H1 (cell line): Measurements from ENCODE around the gene GNAI2. TPM values are rescaled to one million over a fixed set of nuclear protein-coding genes. Genes with fewer than 3 reads are reported as not detected.

Experiments used
- CTCF ChIA-PET: fragments of 300-600 bp; sonication (Branson Sonifier 250); formaldehyde crosslinking; loops from one replicate; lab custom pipeline; 2021; ENCODE audit not compliant: partially characterized antibody; lab: Charles Lee
- POLR2A ChIA-PET: fragments of 300-600 bp; sonication (Branson Sonifier 250); formaldehyde crosslinking; loops from one replicate; lab custom pipeline; 2021; ENCODE audit warnings: inconsistent platforms; ENCODE audit not compliant: partially characterized antibody; lab: Charles Lee
- DNase-seq, 2 experiments: peaks; one replicate each; pipeline versions ENCODE4 v3.0.0 to v3.0.0-alpha.2; 2010 to 2022; ENCODE audit warnings: low spot score in 2 of 2, low read depth in 1 of 2, mixed read lengths in 1 of 2
- FAIRE-seq: peaks from 2 replicates; lab custom pipeline; 2011; peaks lifted over from hg19 to GRCh38; lab: Jason Lieb, UNC
- H2AFZ ChIP-seq: 2 replicates; pipeline ENCODE4 v1.8.1; 2012; ENCODE audit warnings: low read length, inconsistent platforms
- H2AK5ac ChIP-seq: 2 replicates; pipeline ENCODE4 v1.6.1; 2013; ENCODE audit warnings: low read depth, low read length
- H2BK120ac ChIP-seq: replicated peaks from 2 replicates; pipeline ENCODE3; 2013; ENCODE audit warnings: low read depth, low read length, inconsistent platforms
- H2BK12ac ChIP-seq: 2 replicates; pipeline ENCODE4 v1.6.1; 2013; ENCODE audit warnings: low read depth, low read length
- H2BK15ac ChIP-seq: 2 replicates; pipeline ENCODE4 v1.6.1; 2013; ENCODE audit warnings: low read length
- H2BK20ac ChIP-seq: 2 replicates; pipeline ENCODE4 v1.6.1; 2013; ENCODE audit warnings: low read length
- H2BK5ac ChIP-seq: 2 replicates; pipeline ENCODE4 v1.6.1; 2013; ENCODE audit warnings: low read depth, low read length
- H3K14ac ChIP-seq: 2 replicates; pipeline ENCODE4 v1.6.1; 2013; ENCODE audit warnings: inconsistent platforms; ENCODE audit not compliant: insufficient read length
- H3K18ac ChIP-seq: 2 replicates; pipeline ENCODE4 v1.6.1; 2013; ENCODE audit warnings: low read length; ENCODE audit errors: extremely low read depth
- H3K23ac ChIP-seq: 2 replicates; pipeline ENCODE4 v1.6.1; 2013; ENCODE audit warnings: inconsistent platforms; ENCODE audit not compliant: insufficient read length
- H3K23me2 ChIP-seq: 2 replicates; pipeline ENCODE4 v1.6.1; 2013; ENCODE audit warnings: low read depth, low read length
- H3K27ac ChIP-seq: 2 replicates; pipeline ENCODE4 v1.6.1; 2011; ENCODE audit warnings: low read depth, low read length, inconsistent platforms
- H3K27me3 ChIP-seq, 4 experiments: replicated peaks in 1 of 4; 1 replicate in 1 of 4; 2 replicates in 3 of 4; pipeline versions ENCODE4 v1.6.1 to v1.8.1; 2011 to 2013; ENCODE audit warnings: low read length in 3 of 4, mild to moderate bottlenecking in 3 of 4, inconsistent platforms in 2 of 4, mixed read lengths in 2 of 4, moderate library complexity in 1 of 4; ENCODE audit not compliant: control insufficient read depth in 3 of 4, insufficient read depth in 3 of 4; ENCODE audit errors: extremely low read depth in 1 of 4
- H3K36me3 ChIP-seq, 4 experiments: 2 replicates each; pipeline versions ENCODE4 v1.6.1 to v1.8.1; 2011 to 2013; ENCODE audit warnings: mild to moderate bottlenecking in 4 of 4, low read length in 3 of 4, moderate library complexity in 2 of 4, control low read depth in 1 of 4, inconsistent platforms in 1 of 4; ENCODE audit not compliant: insufficient read depth in 4 of 4, control insufficient read depth in 2 of 4
- H3K4ac ChIP-seq: replicated peaks from 2 replicates; pipeline ENCODE3; 2013; ENCODE audit warnings: low read length, low read depth, mixed read lengths, inconsistent platforms; ENCODE audit not compliant: insufficient read length
- H3K4me1 ChIP-seq, 4 experiments: replicated peaks in 1 of 4; 1 replicate in 1 of 4; 2 replicates in 3 of 4; pipeline versions ENCODE4 v1.6.1 to v1.8.1; 2011 to 2013; ENCODE audit warnings: low read length in 3 of 4, inconsistent platforms in 2 of 4, mixed read lengths in 1 of 4; ENCODE audit not compliant: insufficient read depth in 4 of 4, control insufficient read depth in 3 of 4
- H3K4me2 ChIP-seq, 2 experiments: 2 replicates each; pipeline versions ENCODE4 v1.6.1 to v1.8.1; 2011 to 2013; ENCODE audit warnings: low read depth in 2 of 2, low read length in 2 of 2, control low read depth in 1 of 2, inconsistent platforms in 1 of 2, mild to moderate bottlenecking in 1 of 2; ENCODE audit not compliant: insufficient read depth in 1 of 2
- H3K4me3 ChIP-seq, 4 experiments: fragments of 200-600, 300-600 bp in 1 of 4; sonication (generic), shearing (Covaris generic), sonication (Bioruptor Twin) in 1 of 4; 2 replicates each; pipeline versions ENCODE4 v1.5.1 to v1.8.1; 2011 to 2016; ENCODE audit warnings: low read length in 4 of 4, low read depth in 3 of 4, control low read depth in 2 of 4, inconsistent platforms in 2 of 4, mild to moderate bottlenecking in 2 of 4, mixed read lengths in 1 of 4, moderate library complexity in 1 of 4; ENCODE audit not compliant: insufficient read depth in 2 of 4; ENCODE audit errors: extremely low read depth in 1 of 4
- H3K56ac ChIP-seq: replicated peaks from 2 replicates; pipeline ENCODE3; 2013; ENCODE audit warnings: low read depth, mild to moderate bottlenecking, mixed read lengths, low read length, inconsistent platforms; ENCODE audit not compliant: insufficient read length
- H3K79me1 ChIP-seq: 2 replicates; pipeline ENCODE4 v1.6.1; 2013; ENCODE audit warnings: low read depth, low read length, control low read depth
- H3K79me2 ChIP-seq, 2 experiments: 2 replicates each; pipeline versions ENCODE4 v1.6.1 to v1.8.1; 2012 to 2013; ENCODE audit warnings: low read length in 2 of 2, mild to moderate bottlenecking in 2 of 2, inconsistent platforms in 1 of 2; ENCODE audit not compliant: insufficient read depth in 2 of 2, control insufficient read depth in 1 of 2
- H3K9ac ChIP-seq, 4 experiments: replicated peaks in 1 of 4; 1 replicate in 1 of 4; 2 replicates in 3 of 4; pipeline versions ENCODE4 v1.6.1 to v1.8.1; 2011 to 2013; ENCODE audit warnings: low read depth in 3 of 4, low read length in 3 of 4, control low read depth in 2 of 4, mild to moderate bottlenecking in 2 of 4, moderate library complexity in 2 of 4, inconsistent platforms in 1 of 4; ENCODE audit errors: extremely low read depth in 1 of 4
- H3K9me3 ChIP-seq, 2 experiments: 2 replicates each; pipeline versions ENCODE4 v1.6.1 to v1.8.1; 2012 to 2013; ENCODE audit warnings: mild to moderate bottlenecking in 2 of 2, moderate library complexity in 2 of 2, control low read depth in 1 of 2, inconsistent platforms in 1 of 2, low read depth in 1 of 2, low read length in 1 of 2, mixed read lengths in 1 of 2; ENCODE audit not compliant: insufficient read depth in 2 of 2
- H4K20me1 ChIP-seq, 2 experiments: replicated peaks in 1 of 2; 2 replicates each; pipeline versions ENCODE3 to v1.8.1; 2011 to 2013; ENCODE audit warnings: inconsistent platforms in 2 of 2, low read length in 2 of 2, mild to moderate bottlenecking in 1 of 2; ENCODE audit not compliant: insufficient read depth in 2 of 2, control insufficient read depth in 1 of 2
- H4K5ac ChIP-seq: 2 replicates; pipeline ENCODE4 v1.6.1; 2013; ENCODE audit warnings: low read length, low read depth, mixed read lengths, inconsistent platforms; ENCODE audit not compliant: insufficient read length
- H4K8ac ChIP-seq: 2 replicates; pipeline ENCODE4 v1.8.0; 2013; ENCODE audit warnings: mild to moderate bottlenecking, moderate library complexity, low read length, inconsistent platforms; ENCODE audit not compliant: insufficient read depth; ENCODE audit errors: extremely low read depth
- H4K91ac ChIP-seq: replicated peaks from 2 replicates; pipeline ENCODE3; 2013; ENCODE audit warnings: low read length, mixed read lengths, inconsistent platforms; ENCODE audit not compliant: insufficient read length
- BRCA1 ChIP-seq: IDR thresholded peaks from 2 replicates; pipeline ENCODE4 v1.6.1; 2012; ENCODE audit warnings: low read depth, low read length, improper control_type of control experiment
- CBX5 ChIP-seq: fragments of 300-800, 300-1000 bp; sonication (generic); IDR thresholded peaks from 2 replicates; pipeline ENCODE4 v1.7.1; 2016; ENCODE audit warnings: antibody characterized with exemption, low read length, low read depth
- CBX8 ChIP-seq: fragments of 300-800, 300-1000 bp; sonication (generic); IDR thresholded peaks from 2 replicates; pipeline ENCODE4 v1.7.1; 2016; ENCODE audit warnings: low read depth, low read length, borderline replicate concordance
- KDM4A ChIP-seq: IDR thresholded peaks from one replicate; pipeline ENCODE4 v1.7.1; 2012; ENCODE audit warnings: low read depth, mild to moderate bottlenecking, moderate library complexity, low read length, inconsistent platforms; ENCODE audit not compliant: severe bottlenecking
- PHF8 ChIP-seq: fragments of 200-600 bp; sonication (generic); conservative IDR thresholded peaks from 2 replicates; pipeline ENCODE4 v1.7.1; 2012; ENCODE audit warnings: low read depth, mild to moderate bottlenecking, inconsistent platforms, low read length, moderate library complexity
- POLR2A ChIP-seq, 2 experiments: IDR thresholded peaks; 1 replicate in 1 of 2; 2 replicates in 1 of 2; pipeline ENCODE4 v1.6.1; 2011; ENCODE audit warnings: low read depth in 2 of 2, low read length in 2 of 2, mild to moderate bottlenecking in 2 of 2; ENCODE audit errors: control extremely low read depth in 1 of 2
- RAD21 ChIP-seq, 2 experiments: IDR thresholded peaks in 1 of 2; conservative IDR thresholded peaks in 1 of 2; 2 replicates each; pipeline ENCODE4 v1.6.1; 2011; ENCODE audit warnings: low read depth in 2 of 2, low read length in 2 of 2, improper control_type of control experiment in 1 of 2, inconsistent platforms in 1 of 2, mild to moderate bottlenecking in 1 of 2, moderate library complexity in 1 of 2
- RXRA ChIP-seq: IDR thresholded peaks from 2 replicates; pipeline ENCODE4 v1.6.1; 2011; ENCODE audit warnings: low read depth, mild to moderate bottlenecking, low read length, moderate library complexity; ENCODE audit not compliant: insufficient read depth
- SIN3A ChIP-seq, 2 experiments: IDR thresholded peaks in 1 of 2; conservative IDR thresholded peaks in 1 of 2; 2 replicates each; pipeline ENCODE4 v1.6.1; 2011 to 2012; ENCODE audit warnings: low read length in 2 of 2, improper control_type of control experiment in 1 of 2, low read depth in 1 of 2, mild to moderate bottlenecking in 1 of 2
- WGBS, 2 experiments: shearing (Covaris generic) in 1 of 2; methylation state at CpG; one replicate each; pipeline versions ENCODE4 v1.1.6 to v1.1.7; 2013 to 2015; ENCODE audit warnings: low lambda C conversion rate in 2 of 2, mixed read lengths in 2 of 2, inconsistent platforms in 1 of 2, low coverage in 1 of 2, missing lambda C conversion rate in 1 of 2; ENCODE audit not compliant: insufficient replicate concordance in 2 of 2, insufficient coverage in 1 of 2, insufficient read length in 1 of 2; ENCODE audit errors: extremely low coverage in 1 of 2, missing lambda C conversion rate in 1 of 2; 5-methylcytosine and 5-hydroxymethylcytosine counted together
- polyA plus RNA-seq, 7 experiments: library from polyadenylated mRNA; depleted of rRNA in 3 of 7; stranded (reverse) in 5 of 7; unstranded in 2 of 7; fragments of >200 nt in 5 of 7; fragments of 200-250 nt in 2 of 7; gene quantifications; 1 replicate in 5 of 7; 2 replicates in 1 of 7; 4 replicates in 1 of 7; pipeline versions ENCODE4 v1.2.1 to v1.2.3, GENCODE V29; 2011 to 2013; ENCODE audit warnings: missing spikeins in 2 of 7, mixed read lengths in 2 of 7
- total RNA-seq: library from RNA; stranded (reverse); fragmentation: NEBNext Ultra II Directional; extraction: Animal tissue kit (Norgen Biotek cat#: 25700); gene quantifications from 2 replicates; pipeline ENCODE4 v1.2.1, GENCODE V29; 2021

Gene GNAI2
- total and polyA plus RNA-seq, 2 of the 8 experiments (the other 6 are each of a cell fraction or from before 2014, with no cell fraction given): 168 to 539 TPM

DNA sequence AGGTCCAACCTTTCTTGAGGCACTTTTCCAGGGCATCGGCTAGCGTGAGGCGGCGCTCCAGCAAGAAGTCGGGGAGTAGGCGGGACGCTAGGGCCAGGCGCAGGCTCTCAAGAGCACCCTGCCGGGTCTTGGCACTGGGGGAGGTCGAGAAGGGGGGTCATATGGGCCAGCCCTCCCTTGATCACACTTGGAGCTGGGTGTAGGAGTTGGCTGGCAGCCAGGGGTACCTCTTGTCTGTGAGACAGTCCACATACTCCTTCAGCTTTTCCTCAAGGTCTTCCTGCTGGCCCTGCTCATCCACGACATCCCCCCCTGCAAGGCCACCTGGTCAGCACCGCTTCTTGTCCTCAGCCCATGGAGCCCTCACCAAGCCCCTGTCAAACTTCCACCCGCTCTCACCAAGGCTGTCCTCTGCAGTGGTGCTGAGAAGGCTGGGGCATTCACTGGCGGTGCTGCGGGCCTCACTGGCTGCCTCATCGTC lies 54.2 kb downstream of the GNAI2 start:
- Histone ChIP-seq H3K9ac (no peak overlapping the region), H2BK15ac (no peak overlapping the region), H3K27ac (no peak overlapping the region), H3K23me2 (peaks cover 10% of the 10 kb centered on the region), H2BK12ac (no peak overlapping the region), H4K20me1 (peaks cover 0 to 13% of the 10 kb centered on the region in 2 experiments), H2BK5ac (no peak overlapping the region), H4K5ac (no peak overlapping the region), H3K79me2 (peaks cover 0 to 15% of the 10 kb centered on the region in 2 experiments; a peak in 3 of 4 replicates), H3K56ac (no peak overlapping the region), H3K4me3 (no peak overlapping the region), H3K4me2 (no peak overlapping the region), H2AK5ac (no peak overlapping the region), H3K14ac (no peak overlapping the region), H3K27me3 (no peaks in the 10 kb centered on the region; a peak in 1 of 7 replicates), H3K79me1 (peaks cover 8% of the 10 kb centered on the region; the same call in 1 of the 2 replicates), H3K18ac (no peak overlapping the region), H3K4ac (no peak overlapping the region), H4K8ac (peak overlapping the region; percentile 31; the same call in 1 of the 2 replicates), H2AFZ (no peak overlapping the region), H4K91ac (no peak overlapping the region), H3K36me3 (peaks cover 16 to 29% (median 22%) of the 10 kb centered on the region in 4 experiments), H3K4me1 (peaks cover 0 to 7% (median 5%) of the 10 kb centered on the region in 4 experiments; a peak in 4 of 7 replicates), H2BK120ac (no peak overlapping the region), H2BK20ac (no peak overlapping the region), H3K23ac (no peak overlapping the region), H3K9me3 (no peaks in the 10 kb centered on the region)
- FAIRE-seq (no peak), DNase-seq (no peak)
- WGBS, 2 experiments: 99% methylated on average over 16 of the region's 16 CpGs; no CpG with 5 or more reads in 1 of the 2 experiments
- POLR2A ChIA-PET: interaction anchor here (1.1 to 6.8 kb wide), 5 partner anchors 9 to 47 kb away, joined by 3 to 122 read pairs (median 5); partner anchors contain the start of genes HYAL3, LSMEM2 and NAA80
- CTCF ChIA-PET: interaction anchor here (0.8 to 4.3 kb wide), 4 partner anchors 15 to 33 kb away, joined by 4 to 17 read pairs (median 13); partner anchors contain the start of gene HYAL2
- no peak for TF ChIP-seq CBX8
- no peak for TF ChIP-seq KDM4A
- TF ChIP-seq RXRA: no peak
- TF ChIP-seq BRCA1: no peak
- TF ChIP-seq PHF8: no peak
- TF ChIP-seq CBX5: no peak
- no peak for TF ChIP-seq SIN3A (conservative IDR thresholded peaks at IDR 0.05 in 1 of 2, IDR thresholded peaks at IDR 0.05 in 1 of 2; ENCODE audit: low read depth in 1 of 2, low read length in 2 of 2)
- no peak for TF ChIP-seq POLR2A (IDR thresholded peaks at IDR 0.05; ENCODE audit: control extremely low read depth in 1 of 2, low read depth in 2 of 2, low read length in 2 of 2)
- no peak for TF ChIP-seq RAD21 (IDR thresholded peaks at IDR 0.05 in 1 of 2, conservative IDR thresholded peaks at IDR 0.05 in 1 of 2; ENCODE audit: low read depth in 2 of 2, low read length in 2 of 2)
